ENCODE measurements around the gene CEP170.

- TF ChIP-seq CTCF (IDR thresholded peaks at IDR 0.05; ENCODE audit: insufficient read depth, low read depth, low read length) (no peak), EZH2 (IDR thresholded peaks at IDR 0.05; ENCODE audit: insufficient read depth, low read length) (no peak)
Measured at GRCh38 chr1:243257189-243257588, 2.1 kb upstream of the CEP170 start.

Data from astrocyte (in vitro differentiated cells and primary cell).